ENCODE results near the gene ALK.
A peak's percentile ranks its signal among the peaks of the same experiment; 100 is the strongest.

The ALK gene

GRCh38 chr2:29902356-29902755 lies 19.0 kb downstream of the ALK start:
- DNase-seq (ENCODE audit: low read depth, low spot score): peak; percentile 28

DNA sequence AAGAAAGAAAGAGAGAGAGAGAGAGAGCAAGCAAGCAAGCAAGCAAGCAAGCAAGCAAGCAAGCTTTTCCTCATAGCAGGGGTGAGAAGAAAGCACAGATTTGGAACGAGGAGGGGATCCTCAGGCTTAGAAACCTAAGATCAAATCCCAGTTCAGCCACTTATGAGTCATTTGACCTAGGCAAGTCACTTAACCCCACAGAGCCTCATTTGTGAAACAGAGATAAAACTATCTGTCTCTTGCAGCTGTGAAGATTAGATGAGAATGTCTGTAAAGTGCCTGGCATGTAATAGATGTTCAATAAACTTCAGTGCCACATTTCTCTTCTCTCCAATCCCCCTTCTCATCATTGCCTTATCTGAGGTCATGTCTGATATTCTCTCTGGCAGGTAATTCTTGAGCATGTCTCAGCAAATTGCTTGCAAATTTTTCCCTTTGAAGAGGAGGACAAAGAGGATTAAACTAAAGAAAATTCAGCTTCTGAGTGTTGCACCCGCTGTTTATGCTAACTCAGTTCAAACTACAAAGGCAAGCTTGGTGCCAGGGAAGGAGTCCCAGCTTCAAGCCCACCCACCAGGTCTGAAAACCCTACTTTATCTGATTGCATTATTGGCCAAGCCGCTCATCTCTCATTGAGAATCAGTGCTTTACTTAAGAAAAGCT lies 20.3 kb downstream of the ALK start:
- DNase-seq (ENCODE audit: low read depth, low spot score): no peak

- DNase-seq (ENCODE audit: low read depth, low spot score): peak; percentile 14
Observed at GRCh38 chr2:29898999-29899398, 22.4 kb downstream of the ALK start.

DNA sequence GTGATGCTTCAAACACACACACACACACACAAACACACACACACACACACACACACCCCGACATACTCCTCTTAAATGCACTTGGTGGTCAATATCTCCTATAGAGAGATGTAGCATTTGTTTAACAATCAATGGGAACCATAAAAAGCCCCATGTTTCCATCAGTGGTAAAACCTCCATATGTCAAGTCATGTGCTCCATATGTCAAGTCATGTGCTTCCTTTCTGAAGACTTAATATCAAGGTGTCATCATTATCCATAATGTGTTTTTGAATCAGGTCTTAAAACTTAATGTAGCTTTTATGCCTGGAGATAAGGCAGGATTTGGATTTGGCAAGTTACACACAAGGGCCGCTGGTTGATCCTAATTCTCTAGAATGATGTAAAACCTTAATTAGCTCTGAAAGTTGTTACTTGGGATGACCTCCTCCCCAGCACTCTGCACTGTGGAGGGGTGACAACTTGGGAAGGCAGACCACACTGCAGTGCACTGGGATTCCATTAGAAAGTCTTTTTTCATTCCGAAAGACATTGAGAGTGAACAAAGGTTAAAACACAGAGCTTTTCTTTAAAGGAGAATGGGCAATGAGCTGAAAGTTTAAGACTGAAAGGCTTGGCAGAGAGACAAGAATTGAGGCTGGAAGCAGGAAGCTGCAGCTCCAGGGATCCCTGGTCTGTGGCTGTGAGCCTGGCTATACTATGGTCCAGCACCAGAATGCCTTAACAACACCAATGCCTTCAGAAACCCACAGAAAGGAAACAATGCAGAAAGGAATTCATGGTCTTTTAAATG lies 26.4 kb downstream of the ALK start:
- peak; percentile 94 for DNase-seq (ENCODE audit: low read depth, low spot score)

DNA sequence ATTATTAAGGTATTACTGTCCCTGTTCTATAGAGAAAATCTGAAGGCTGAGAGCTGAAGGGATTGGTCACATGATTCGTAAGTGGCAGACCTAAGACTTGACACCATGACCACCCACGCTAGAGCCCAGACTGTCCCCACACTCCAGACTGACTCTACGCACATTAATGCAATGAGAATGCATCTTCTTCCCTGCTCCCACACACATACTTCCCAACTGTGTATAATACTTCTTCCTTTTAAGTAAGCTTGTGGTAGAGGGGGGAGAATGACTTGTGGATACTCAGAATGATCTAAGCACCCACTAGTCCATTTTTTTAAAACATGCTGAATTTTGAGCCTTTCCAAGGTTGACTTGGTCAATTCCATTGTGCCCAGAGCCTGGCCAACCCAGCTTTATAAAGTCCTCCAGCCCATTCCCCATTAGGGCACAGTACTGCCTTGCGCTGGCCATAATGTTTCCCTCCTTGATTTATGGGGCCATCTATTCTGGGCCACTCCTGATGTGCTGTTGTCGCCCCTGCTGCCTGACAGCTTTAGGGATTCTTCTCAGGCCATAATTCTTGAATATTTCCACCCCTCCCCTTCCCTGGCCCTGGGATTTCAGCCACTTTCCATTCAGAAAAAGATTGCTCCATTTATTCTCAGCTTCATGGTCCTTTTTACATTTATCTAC lies 28.7 kb downstream of the ALK start:
- DNase-seq (ENCODE audit: low read depth, low spot score): no peak

- no peak for DNase-seq (ENCODE audit: low read depth, low spot score)
Observed at GRCh38 chr2:29881089-29881730, 40.2 kb downstream of the ALK start.

GRCh38 chr2:29880084-29880483 lies 41.3 kb downstream of the ALK start:
- DNase-seq (ENCODE audit: low read depth, low spot score): no peak

DNA sequence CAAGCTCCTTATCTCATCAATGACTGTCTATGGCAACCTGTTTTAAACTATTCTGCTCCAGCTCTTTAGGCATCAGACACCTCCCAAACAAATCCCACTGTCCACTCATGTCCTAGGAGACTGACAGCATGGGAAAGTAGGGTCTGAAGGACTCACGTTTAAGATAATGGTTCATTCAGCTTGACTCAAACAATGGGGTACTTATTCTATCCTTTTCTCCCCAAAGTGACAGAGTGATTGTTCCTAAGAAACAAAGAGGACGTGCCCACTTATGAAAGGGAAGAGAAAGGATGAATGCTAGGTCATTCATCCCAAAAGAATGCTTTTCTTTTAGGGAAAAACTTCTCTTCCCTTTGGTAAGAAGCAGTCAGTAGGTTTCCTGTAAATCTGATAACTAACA lies 41.9 kb downstream of the ALK start:
- DNase-seq (ENCODE audit: low read depth, low spot score): no peak

GRCh38 chr2:29878898-29879297 lies 42.5 kb downstream of the ALK start:
- peak; percentile 79 for DNase-seq (ENCODE audit: low read depth, low spot score)

GRCh38 chr2:29876374-29876773 lies 45.0 kb downstream of the ALK start:
- no peak for DNase-seq (ENCODE audit: low read depth, low spot score)

- no peak for DNase-seq (ENCODE audit: low read depth, low spot score)
Observed at GRCh38 chr2:29874745-29875144, 46.6 kb downstream of the ALK start.

DNA sequence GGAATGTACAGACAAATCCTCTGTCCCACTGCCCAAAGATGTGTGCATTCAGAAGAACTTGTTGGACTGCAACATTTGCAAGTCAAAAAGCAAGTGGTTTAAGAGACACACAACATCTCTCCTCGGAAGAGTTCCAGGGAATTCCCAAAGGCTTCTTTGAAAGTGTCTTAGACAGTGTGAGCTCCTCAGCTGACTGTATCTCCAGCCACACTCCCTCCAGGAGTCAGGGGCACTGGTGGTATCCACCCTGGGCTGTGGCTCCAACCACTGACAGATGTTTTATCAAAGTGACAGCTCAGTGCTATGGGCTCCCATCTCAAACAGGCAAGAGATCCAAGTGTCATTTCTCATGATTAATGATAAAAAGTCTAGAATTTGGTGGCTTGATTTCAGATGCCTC lies 48.5 kb downstream of the ALK start:
- no peak for DNase-seq (ENCODE audit: low read depth, low spot score)

DNA sequence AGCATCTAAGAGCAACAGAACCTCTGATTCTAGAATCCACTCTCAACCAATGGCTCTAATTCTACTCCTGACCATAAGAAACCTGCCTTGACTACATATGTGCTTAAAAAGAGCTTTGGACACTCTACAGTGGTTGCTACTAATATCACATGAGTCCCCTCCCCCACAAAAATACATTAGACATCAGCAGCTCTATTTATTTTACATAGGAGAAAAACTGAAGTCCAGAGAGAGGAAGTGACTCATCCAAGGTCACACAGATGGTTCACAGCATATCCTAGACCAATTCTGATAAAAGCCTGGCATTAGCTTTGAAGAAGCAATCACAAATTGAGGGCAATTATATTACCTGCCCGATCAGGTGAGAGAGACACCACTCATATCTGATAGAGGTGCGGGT lies 49.8 kb downstream of the ALK start:
- DNase-seq (ENCODE audit: low read depth, low spot score): no peak

DNA sequence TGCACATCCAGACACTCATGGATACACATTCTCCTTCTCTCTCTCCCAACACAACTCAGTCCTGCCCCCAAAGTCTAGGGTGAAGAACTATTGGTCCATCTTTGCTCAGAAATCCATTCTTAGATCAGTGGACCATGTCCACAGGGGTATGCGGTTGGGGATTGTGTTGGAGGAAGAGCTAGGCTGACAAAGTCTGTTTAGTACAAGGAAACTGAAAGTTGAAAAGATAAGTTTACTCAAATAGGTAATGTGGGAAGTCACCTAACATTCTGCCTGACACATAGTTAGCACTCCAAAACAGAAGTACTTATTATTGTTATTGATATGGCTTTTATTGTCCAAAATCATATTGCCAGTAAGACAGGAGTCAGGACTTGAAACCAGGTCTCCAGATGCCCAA lies 55.9 kb downstream of the ALK start:
- no peak for DNase-seq (ENCODE audit: low read depth, low spot score)

- DNase-seq (ENCODE audit: low read depth, low spot score): no peak
Observed at GRCh38 chr2:29864988-29865387, 56.4 kb downstream of the ALK start.

DNA sequence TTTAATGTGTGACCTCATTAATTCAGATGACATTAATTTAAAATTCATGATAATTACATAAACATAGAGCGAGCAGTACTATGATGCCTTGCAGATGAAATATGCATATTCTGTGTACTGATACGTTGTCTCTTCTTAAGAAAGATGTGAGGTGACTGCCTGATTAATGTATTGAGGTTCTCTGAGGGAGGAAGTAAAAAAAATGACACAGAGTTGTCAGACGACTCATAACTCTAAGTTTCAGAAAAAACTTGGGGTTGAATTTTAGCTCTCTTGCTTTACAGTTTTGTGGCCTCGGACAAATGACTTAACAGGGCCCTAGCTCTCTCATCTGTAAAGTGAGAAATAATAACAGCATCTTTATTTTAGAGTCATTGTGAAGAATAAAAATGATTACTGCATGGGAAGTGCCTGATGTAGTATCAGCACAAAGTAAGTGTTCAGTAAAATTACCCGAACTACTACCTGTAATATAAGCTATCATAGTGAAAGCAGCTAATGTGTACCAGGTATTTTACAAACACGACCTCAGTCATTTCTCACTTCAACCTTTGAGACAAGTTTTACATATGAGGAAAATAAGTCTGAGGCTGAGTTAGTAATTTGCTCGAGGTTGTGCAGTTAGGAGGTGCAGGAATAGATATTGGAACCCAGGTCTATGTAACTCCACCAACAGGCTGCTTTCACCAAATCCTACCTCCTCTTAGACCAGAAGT lies 65.3 kb downstream of the ALK start:
- no peak for DNase-seq (ENCODE audit: low read depth, low spot score)

- no peak for DNase-seq (ENCODE audit: low read depth, low spot score)
Observed at GRCh38 chr2:29850794-29851193, 70.6 kb downstream of the ALK start.

DNA sequence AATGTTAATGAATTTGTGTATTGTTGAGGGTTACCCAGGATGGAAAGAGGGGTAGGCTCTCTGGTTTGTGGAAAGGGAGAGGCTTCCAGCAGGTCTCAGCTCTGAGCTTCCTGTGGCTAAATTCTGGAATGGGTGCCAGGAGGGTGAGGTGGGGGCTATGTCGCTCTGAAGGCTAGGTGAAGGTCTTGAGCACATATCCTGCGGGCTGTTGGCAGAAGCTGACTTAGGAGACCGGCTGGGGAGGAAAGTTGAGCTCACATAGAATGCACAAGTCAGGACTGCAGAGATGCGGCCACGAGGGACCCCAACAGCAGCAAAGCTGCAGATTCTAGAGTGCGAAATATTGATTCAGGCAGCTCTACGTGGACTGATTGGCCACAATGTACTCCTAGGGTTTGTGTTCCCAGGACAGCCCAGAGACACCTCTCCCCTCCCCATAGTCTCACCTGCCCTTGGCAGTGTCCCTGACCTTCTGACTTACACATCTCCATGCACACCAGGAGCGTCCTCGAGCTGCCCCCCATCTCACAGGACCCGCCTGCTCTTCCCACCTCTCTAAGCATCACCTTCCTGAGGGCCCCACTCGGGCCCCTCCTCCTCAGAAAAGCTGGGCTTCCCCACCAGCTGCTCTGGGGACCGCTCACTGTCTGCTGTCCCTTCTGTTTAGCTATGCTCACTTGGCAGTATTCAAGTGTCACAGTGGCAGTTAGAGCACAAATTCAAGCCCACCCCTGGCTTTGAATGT lies 72.6 kb downstream of the ALK start:
- DNase-seq (ENCODE audit: low read depth, low spot score): peak; percentile 24

- DNase-seq (ENCODE audit: low read depth, low spot score): no peak
Observed at GRCh38 chr2:29847886-29848285, 73.5 kb downstream of the ALK start.

DNA sequence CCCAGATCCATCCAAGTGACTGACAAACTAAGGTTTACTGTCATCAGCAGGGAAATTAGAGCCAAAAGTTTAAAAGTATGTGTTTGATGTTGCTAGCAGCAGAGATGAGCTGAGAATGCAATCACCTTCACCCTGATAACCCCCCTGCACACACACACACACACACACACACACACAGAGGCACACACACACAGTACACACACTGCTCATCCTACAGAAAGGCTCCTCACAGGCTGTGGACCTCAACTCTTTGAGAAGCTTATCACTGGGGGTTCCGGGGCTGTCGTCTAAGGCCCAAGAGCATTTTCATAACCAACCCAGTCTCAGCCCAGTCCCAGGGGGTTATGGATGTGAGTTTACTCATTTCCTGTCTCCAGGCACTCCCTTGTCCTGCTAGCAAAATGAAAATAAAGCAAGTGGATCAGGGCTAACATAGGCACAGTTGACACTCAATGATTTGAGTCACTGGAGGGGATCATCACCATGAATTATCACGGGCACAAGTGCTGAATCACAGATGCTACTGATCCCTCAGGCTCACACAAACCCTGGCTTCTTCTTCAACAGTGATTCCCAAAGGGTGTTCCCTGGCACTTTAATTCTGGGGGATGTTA lies 76.6 kb downstream of the ALK start:
- no peak for DNase-seq (ENCODE audit: low read depth, low spot score)
